Colonic mucosa (tissue), 4 donors: Measurements from ENCODE around the gene SUPV3L1. TPM values are rescaled to one million over a fixed set of nuclear protein-coding genes. Genes with fewer than 3 reads are reported as not detected.

ENCODE experiments used
- DNase-seq: peaks from one replicate; pipeline ENCODE4 v3.0.0-alpha.2; 2020
- H3K27ac ChIP-seq: fragments of 200-600 bp; one replicate; pipeline ENCODE4 v1.8.0; 2021
- H3K27me3 ChIP-seq: fragments of 200-600 bp; one replicate; pipeline ENCODE4 v1.8.0; 2021
- H3K36me3 ChIP-seq: fragments of 200-600 bp; one replicate; pipeline ENCODE4 v1.8.0; 2021
- H3K4me1 ChIP-seq: fragments of 200-600 bp; one replicate; pipeline ENCODE4 v1.8.0; 2021; ENCODE audit warnings: mild to moderate bottlenecking
- H3K4me3 ChIP-seq: fragments of 200-600 bp; one replicate; pipeline ENCODE4 v1.8.0; 2021
- H3K9ac ChIP-seq, 2 donors: one replicate each; pipeline ENCODE4 v1.7.0; 2013; ENCODE audit warnings: control low read depth in 2 of 2, low read depth in 2 of 2, low read length in 2 of 2
- H3K9me3 ChIP-seq: fragments of 200-600 bp; one replicate; pipeline ENCODE4 v1.8.0; 2021
- intact Hi-C: fragments of 100-400 bp; cut with DNase I; formaldehyde crosslinking; loops from one replicate; pipeline ENCODE4 v1.14.1; 2022
- total RNA-seq, 2 donors: library from RNA; stranded (reverse); fragmentation: NEBNext Ultra II Directional in 1 of 2; extraction: Animal tissue kit (Norgen Biotek cat#: 25700) in 1 of 2; gene quantifications; one replicate each; pipeline ENCODE4 v1.2.1, GENCODE V29; 2021
- TF ChIP-seq, protein P1 (sequence below): fragments of 200-600 bp; IDR thresholded peaks from one replicate; pipeline ENCODE4 v1.8.0; 2022; ENCODE audit warnings: antibody characterized with exemption, mild to moderate bottlenecking
- donor health status: healthy.
- donor health status: DM: no; HTN: no; CAD: no.
- donor health status: DM: no; HTN: no; CAD: no.

Gene SUPV3L1
- total RNA-seq, 2 donors from 2014 or later = 26.8 to 35.3 TPM

- Histone ChIP-seq H3K9ac (no peak overlapping the region), H3K36me3 (no peaks in the 10 kb centered on the region), H3K27ac (no peak overlapping the region), H3K4me3 (no peak overlapping the region), H3K9me3 (no peaks in the 10 kb centered on the region), H3K27me3 (no peaks in the 10 kb centered on the region), H3K4me1 (no peaks in the 10 kb centered on the region)
- DNase-seq = no peak
- TF ChIP-seq, protein P1, sequence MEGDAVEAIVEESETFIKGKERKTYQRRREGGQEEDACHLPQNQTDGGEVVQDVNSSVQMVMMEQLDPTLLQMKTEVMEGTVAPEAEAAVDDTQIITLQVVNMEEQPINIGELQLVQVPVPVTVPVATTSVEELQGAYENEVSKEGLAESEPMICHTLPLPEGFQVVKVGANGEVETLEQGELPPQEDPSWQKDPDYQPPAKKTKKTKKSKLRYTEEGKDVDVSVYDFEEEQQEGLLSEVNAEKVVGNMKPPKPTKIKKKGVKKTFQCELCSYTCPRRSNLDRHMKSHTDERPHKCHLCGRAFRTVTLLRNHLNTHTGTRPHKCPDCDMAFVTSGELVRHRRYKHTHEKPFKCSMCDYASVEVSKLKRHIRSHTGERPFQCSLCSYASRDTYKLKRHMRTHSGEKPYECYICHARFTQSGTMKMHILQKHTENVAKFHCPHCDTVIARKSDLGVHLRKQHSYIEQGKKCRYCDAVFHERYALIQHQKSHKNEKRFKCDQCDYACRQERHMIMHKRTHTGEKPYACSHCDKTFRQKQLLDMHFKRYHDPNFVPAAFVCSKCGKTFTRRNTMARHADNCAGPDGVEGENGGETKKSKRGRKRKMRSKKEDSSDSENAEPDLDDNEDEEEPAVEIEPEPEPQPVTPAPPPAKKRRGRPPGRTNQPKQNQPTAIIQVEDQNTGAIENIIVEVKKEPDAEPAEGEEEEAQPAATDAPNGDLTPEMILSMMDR = no peak
- intact Hi-C loops = no loop called here
Measured at GRCh38 chr10:69218831-69219230, 38.8 kb downstream of the SUPV3L1 start.

DNA sequence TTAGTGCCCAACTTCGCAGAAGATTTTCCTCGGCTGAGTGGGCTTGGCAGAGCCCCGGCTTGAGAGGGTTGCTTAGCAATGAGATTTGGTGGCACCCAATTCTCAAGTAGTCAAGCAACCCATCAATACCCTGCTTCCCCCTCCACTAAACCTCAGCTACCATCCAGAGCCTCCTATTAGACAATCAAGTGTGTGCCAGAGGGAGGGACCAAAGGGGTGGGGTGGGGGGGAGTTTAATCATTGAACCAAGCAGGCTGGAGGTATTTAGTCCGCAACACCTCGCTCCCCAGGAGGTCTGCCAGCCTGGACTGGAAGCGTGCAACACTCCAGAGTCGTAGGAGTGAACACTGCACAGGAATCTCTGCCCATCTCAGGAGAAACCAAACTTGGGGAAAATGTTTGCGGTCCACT, 40.0 kb downstream of the SUPV3L1 start, which contains the start of gene HKDC1:
Gene HKDC1 (plus strand): TSS at position 292 of the 411 bp plus-strand sequence. CDS start 104 bp downstream, at position 396.
- TF ChIP-seq, protein P1 = no peak
- Histone ChIP-seq H3K27me3 (no peaks in the 10 kb centered on the region), H3K36me3 (no peaks in the 10 kb centered on the region), H3K4me1 (no peaks in the 10 kb centered on the region), H3K4me3 (no peak within 1 kb of the TSS), H3K9me3 (no peaks in the 10 kb centered on the region), H3K9ac (no peak within 1 kb of the TSS), H3K27ac (no peak within 1 kb of the TSS)
- DNase-seq = no peak
- intact Hi-C loops = no loop called here

- H3K4me1 ChIP-seq = no peaks in the 10 kb centered on the region
- no peak for DNase-seq
- no peak overlapping the region for H3K4me3 ChIP-seq
- H3K9me3 ChIP-seq = no peaks in the 10 kb centered on the region
- no peak overlapping the region for H3K9ac ChIP-seq
- TF ChIP-seq, protein P1 = no peak
- no peaks in the 10 kb centered on the region for H3K27me3 ChIP-seq
- H3K27ac ChIP-seq = no peak overlapping the region
- intact Hi-C loops = no loop called here
- no peaks in the 10 kb centered on the region for H3K36me3 ChIP-seq
Measured at GRCh38 chr10:69220507-69220906, 40.5 kb downstream of the SUPV3L1 start.

DNA sequence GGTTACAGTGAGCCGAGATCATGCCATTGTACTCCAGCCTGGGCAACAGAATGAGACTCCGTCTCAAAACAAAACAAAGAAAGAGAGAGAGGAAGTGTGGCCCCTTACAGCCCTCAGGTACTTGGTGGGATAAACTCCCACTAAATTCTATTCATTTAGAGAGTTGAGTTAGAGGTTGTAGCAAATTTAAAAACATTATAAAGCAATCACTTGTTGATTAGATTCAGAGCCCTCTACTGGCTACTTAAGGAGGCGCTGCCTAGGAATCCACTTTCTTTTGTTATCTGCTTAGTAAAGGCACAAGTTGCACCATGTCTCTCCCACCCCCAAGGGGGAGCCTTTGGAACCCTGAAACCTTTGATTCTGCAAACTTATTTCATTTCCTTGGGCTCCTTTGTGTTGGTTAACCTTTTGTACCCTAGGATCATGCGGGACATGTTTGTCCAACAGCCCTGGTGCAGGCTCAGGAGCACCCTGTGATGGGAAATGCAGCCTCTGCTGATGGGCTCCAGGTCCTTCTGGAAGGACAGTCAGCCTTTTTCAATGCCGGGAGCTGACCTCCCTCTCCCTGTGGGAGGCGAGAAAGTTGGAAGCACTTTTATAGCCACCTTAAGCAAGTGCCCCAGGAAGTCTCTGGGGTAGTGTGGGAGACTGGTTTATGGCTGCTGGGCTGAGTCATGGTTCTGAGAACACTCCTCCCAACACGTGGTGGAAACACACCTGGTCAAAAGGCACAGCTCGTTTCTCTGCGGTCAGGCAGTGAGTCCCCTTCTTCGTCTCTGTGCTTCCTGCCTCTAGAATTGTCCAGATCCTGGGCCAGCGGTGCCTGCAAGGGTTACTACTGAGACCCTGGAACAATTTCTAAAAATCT, 42.4 kb downstream of the SUPV3L1 start:
- Histone ChIP-seq H3K9ac (peak overlapping the region; percentile 28 to 87), H3K9me3 (no peaks in the 10 kb centered on the region), H3K4me1 (no peaks in the 10 kb centered on the region), H3K27me3 (no peaks in the 10 kb centered on the region), H3K4me3 (no peak overlapping the region), H3K36me3 (no peaks in the 10 kb centered on the region), H3K27ac (peak overlapping the region; percentile 86)
- TF ChIP-seq, protein P1 = peak; percentile 80
- intact Hi-C loops = no loop called here
- DNase-seq = peak; percentile 92

GRCh38 chr10:69223028-69223342, 43.0 kb downstream of the SUPV3L1 start:
- no peak for DNase-seq
- H3K9me3 ChIP-seq = no peaks in the 10 kb centered on the region
- TF ChIP-seq, protein P1 = no peak
- H3K4me3 ChIP-seq = no peak overlapping the region
- H3K27ac ChIP-seq = peak overlapping the region; percentile 86
- H3K4me1 ChIP-seq = no peaks in the 10 kb centered on the region
- peak overlapping the region in 1 of 2 donors; percentile 87 for H3K9ac ChIP-seq
- intact Hi-C loops = no loop called here
- H3K27me3 ChIP-seq = no peaks in the 10 kb centered on the region
- H3K36me3 ChIP-seq = no peaks in the 10 kb centered on the region
